GM12864 (cell line): Measurements from ENCODE around the gene CCSER2.

Source experiments
- DNase-seq: peaks from one replicate; pipeline ENCODE4 v3.0.0-alpha.2; 2011; ENCODE audit warnings: low read depth
- H3K4me3 ChIP-seq: 2 replicates; pipeline ENCODE4 v1.5.1; 2011; ENCODE audit warnings: mild to moderate bottlenecking, low read depth, low read length, control low read depth
- CTCF ChIP-seq: IDR thresholded peaks from 2 replicates; pipeline ENCODE4 v1.5.1; 2011; ENCODE audit warnings: low read depth, mild to moderate bottlenecking, moderate library complexity, low read length, control low read depth, inconsistent platforms; ENCODE audit errors: missing control alignments

The CCSER2 gene

GRCh38 chr10:84550756-84551436 is 222.5 kb downstream of the CCSER2 start:
- TF ChIP-seq CTCF: no peak
- no peak for DNase-seq
- no peak overlapping the region for H3K4me3 ChIP-seq

GRCh38 chr10:84551437-84552120 is 223.2 kb downstream of the CCSER2 start:
- no peak overlapping the region for H3K4me3 ChIP-seq
- no peak for DNase-seq
- TF ChIP-seq CTCF: no peak

- no peak for DNase-seq
- no peak overlapping the region for H3K4me3 ChIP-seq
- no peak for TF ChIP-seq CTCF
Observed at GRCh38 chr10:84552478-84552877, 224.1 kb downstream of the CCSER2 start.

GRCh38 chr10:84562592-84562991 is 234.2 kb downstream of the CCSER2 start:
- DNase-seq: no peak
- H3K4me3 ChIP-seq: no peak overlapping the region
- no peak for TF ChIP-seq CTCF

- DNase-seq: no peak
- H3K4me3 ChIP-seq: no peak overlapping the region
- no peak for TF ChIP-seq CTCF
Observed at GRCh38 chr10:84563355-84563754, 235.0 kb downstream of the CCSER2 start.

GRCh38 chr10:84563868-84564267 is 235.5 kb downstream of the CCSER2 start:
- DNase-seq: no peak
- no peak for TF ChIP-seq CTCF
- H3K4me3 ChIP-seq: no peak overlapping the region

- DNase-seq: no peak
- TF ChIP-seq CTCF: no peak
- no peak overlapping the region for H3K4me3 ChIP-seq
Observed at GRCh38 chr10:84565881-84566582, 237.6 kb downstream of the CCSER2 start.
